Activated CD8-positive, alpha-beta memory T cell treated with anti-CD3 and anti-CD28 coated beads, Interleukin-2, amount 10 ng/mL, durations not matched to agents 7 days and 5 days (primary cell): ENCODE measurements around the gene SIRPA. TPM values are rescaled to one million over a fixed set of nuclear protein-coding genes. Genes with fewer than 3 reads are reported as not detected.

Experiments
- ATAC-seq: fragments of 150-1000 bp; cut with Tn5 transposase; one replicate; pipeline ENCODE4 v1.10.0; 2021; ENCODE audit warnings: moderate library complexity
- CTCF ChIA-PET: fragments of 350-600 bp; sonication (Branson Sonifier 250); formaldehyde crosslinking; loops from one replicate; lab custom pipeline; 2021; ENCODE audit warnings: antibody characterized with exemption; lab: Charles Lee
- DNase-seq: peaks from one replicate; pipeline ENCODE4 v3.0.0-alpha.2; 2020
- H3K27ac Mint-ChIP-seq: one replicate; pipeline ENCODE4 v1.8.0; 2021; ENCODE audit warnings: mild to moderate bottlenecking, mixed read lengths
- H3K27me3 Mint-ChIP-seq: one replicate; pipeline ENCODE4 v1.8.0; 2021; ENCODE audit warnings: mixed read lengths
- H3K36me3 Mint-ChIP-seq: one replicate; pipeline ENCODE4 v1.8.0; 2021; ENCODE audit warnings: mild to moderate bottlenecking, mixed read lengths
- H3K4me1 Mint-ChIP-seq: one replicate; pipeline ENCODE4 v1.8.0; 2021; ENCODE audit warnings: mixed read lengths
- H3K4me3 Mint-ChIP-seq: one replicate; pipeline ENCODE4 v1.8.0; 2021; ENCODE audit warnings: mild to moderate bottlenecking, moderate library complexity, mixed read lengths
- H3K9me3 Mint-ChIP-seq: one replicate; pipeline ENCODE4 v1.8.0; 2022; ENCODE audit warnings: low read depth, mixed read lengths
- total RNA-seq, 2 experiments: library from RNA; stranded (reverse); gene quantifications; one replicate each; pipeline ENCODE4 v1.2.3, GENCODE V29; 2021

Gene SIRPA
- total RNA-seq, 2 experiments from 2014 or later, result not detected

GRCh38 chr20:1971893-1972586 is 76.8 kb downstream of the SIRPA start:
- peaks cover 19% of the 10 kb centered on the region for H3K27me3 Mint-ChIP-seq
- no peaks in the 10 kb centered on the region for H3K9me3 Mint-ChIP-seq
- no peaks in the 10 kb centered on the region for H3K4me1 Mint-ChIP-seq
- H3K4me3 Mint-ChIP-seq, result no peak overlapping the region
- DNase-seq (no peak), ATAC-seq (no peak)
- no peak overlapping the region for H3K27ac Mint-ChIP-seq
- H3K36me3 Mint-ChIP-seq, result no peaks in the 10 kb centered on the region
- CTCF ChIA-PET, result interaction anchor here (1.3 to 1.6 kb wide), 3 partner anchors 34 to 200 kb away, joined by 3 to 6 read pairs (median 5); no protein-coding TSS in a partner anchor

- CTCF ChIA-PET, result interaction anchor here (1.3 kb wide), 1 partner anchor 197 kb away, joined by 3 read pairs; no protein-coding TSS in a partner anchor
- Mint-ChIP-seq H3K36me3 (no peaks in the 10 kb centered on the region), H3K27me3 (peaks cover 27% of the 10 kb centered on the region), H3K4me1 (no peaks in the 10 kb centered on the region), H3K27ac (no peak overlapping the region), H3K9me3 (no peaks in the 10 kb centered on the region), H3K4me3 (no peak overlapping the region)
- DNase-seq, result no peak
- ATAC-seq, result no peak
Measured at GRCh38 chr20:1973601-1974440, 78.6 kb downstream of the SIRPA start.

GRCh38 chr20:1975291-1975690 is 80.1 kb downstream of the SIRPA start:
- Mint-ChIP-seq H3K27me3 (peaks cover 28% of the 10 kb centered on the region), H3K4me3 (no peak overlapping the region), H3K9me3 (no peaks in the 10 kb centered on the region), H3K4me1 (no peaks in the 10 kb centered on the region), H3K27ac (no peak overlapping the region), H3K36me3 (no peaks in the 10 kb centered on the region)
- ATAC-seq (no peak), DNase-seq (no peak)
- CTCF ChIA-PET, result no interaction called here

DNA sequence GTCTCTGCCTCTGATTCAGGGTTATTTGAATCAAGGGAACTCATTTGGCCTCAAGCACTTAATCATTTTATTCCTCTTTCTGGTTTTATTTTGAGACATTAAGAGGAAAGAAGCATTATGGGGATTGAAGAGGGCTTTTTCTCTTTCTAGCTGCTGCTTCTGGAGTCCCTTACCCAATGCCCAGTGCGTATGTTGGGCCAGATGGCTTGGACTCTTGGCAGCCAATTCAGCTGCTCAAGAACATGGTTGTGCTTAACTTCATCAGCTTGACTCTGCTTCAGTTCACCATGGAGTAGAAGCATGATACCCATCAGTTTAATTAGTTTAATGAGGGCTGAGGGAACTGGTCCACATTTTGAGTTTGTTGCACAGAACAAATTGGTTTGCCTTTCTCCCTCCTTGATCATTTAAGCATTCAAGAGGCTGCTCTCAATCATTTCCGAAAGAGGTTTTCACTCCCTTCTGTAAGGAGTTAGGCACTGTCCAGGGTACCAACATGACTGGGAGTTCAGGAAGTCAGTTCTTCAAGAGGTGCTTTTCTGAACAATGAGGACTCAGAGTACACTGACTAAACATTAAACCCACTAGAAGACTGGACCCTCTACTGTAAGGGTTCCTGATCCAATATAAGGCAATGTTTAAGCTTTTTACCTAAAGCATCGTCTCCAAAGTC is 84.0 kb downstream of the SIRPA start:
- Mint-ChIP-seq H3K4me3 (no peak overlapping the region), H3K27ac (no peak overlapping the region), H3K9me3 (no peaks in the 10 kb centered on the region), H3K4me1 (no peaks in the 10 kb centered on the region), H3K36me3 (no peaks in the 10 kb centered on the region), H3K27me3 (peaks cover 17% of the 10 kb centered on the region)
- ATAC-seq (no peak), DNase-seq (no peak)
- CTCF ChIA-PET, result interaction anchor here (1.3 kb wide), 1 partner anchor 13 kb away, joined by 6 read pairs; no protein-coding TSS in a partner anchor

DNA sequence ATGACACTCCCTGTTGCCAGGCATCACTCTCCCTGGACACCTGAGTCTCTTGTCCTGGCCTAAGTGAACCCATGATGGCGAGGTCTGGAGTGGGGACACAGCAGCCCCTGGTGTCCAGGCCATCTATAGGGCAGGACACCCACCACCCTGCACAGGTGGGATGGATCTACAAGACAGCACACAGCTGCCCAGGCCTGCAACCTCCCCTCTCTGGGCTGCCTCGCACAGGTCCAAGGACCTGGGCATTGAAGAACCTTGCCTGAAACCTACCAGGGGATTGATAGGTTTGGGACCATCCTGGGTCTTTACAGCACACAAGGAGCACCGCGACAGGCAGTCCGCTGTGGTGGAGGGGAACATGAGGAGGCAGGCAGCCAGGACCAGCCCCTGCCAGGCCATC is 87.5 kb downstream of the SIRPA start:
- CTCF ChIA-PET, result no interaction called here
- DNase-seq (no peak), ATAC-seq (no peak)
- no peaks in the 10 kb centered on the region for H3K36me3 Mint-ChIP-seq
- no peaks in the 10 kb centered on the region for H3K4me1 Mint-ChIP-seq
- no peaks in the 10 kb centered on the region for H3K9me3 Mint-ChIP-seq
- H3K27ac Mint-ChIP-seq, result no peak overlapping the region
- no peak overlapping the region for H3K4me3 Mint-ChIP-seq
- peaks cover 23% of the 10 kb centered on the region for H3K27me3 Mint-ChIP-seq

DNA sequence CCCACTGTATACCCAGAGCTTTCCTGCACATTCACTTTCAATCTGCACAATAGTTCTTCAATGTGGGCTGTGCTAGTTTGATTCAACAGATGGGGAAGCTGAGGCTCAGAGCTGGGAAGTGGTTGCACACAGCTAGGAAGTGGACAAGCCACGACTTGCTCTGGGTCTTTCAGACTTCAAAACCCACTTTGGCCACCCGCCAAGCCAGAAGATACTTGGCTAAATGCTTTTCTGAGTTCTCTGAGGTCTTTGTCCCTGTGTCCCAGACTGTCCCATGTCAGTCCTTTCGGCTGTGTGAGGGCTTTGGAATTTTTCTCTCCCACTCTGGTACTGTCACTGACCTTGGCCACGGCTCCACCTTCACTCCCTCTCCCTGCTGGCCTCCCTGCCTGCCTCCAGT is 88.1 kb downstream of the SIRPA start:
- Mint-ChIP-seq H3K4me1 (no peaks in the 10 kb centered on the region), H3K27me3 (peaks cover 24% of the 10 kb centered on the region), H3K27ac (no peak overlapping the region), H3K9me3 (no peaks in the 10 kb centered on the region), H3K36me3 (no peaks in the 10 kb centered on the region), H3K4me3 (no peak overlapping the region)
- CTCF ChIA-PET, result no interaction called here
- no peak for ATAC-seq
- DNase-seq, result no peak

GRCh38 chr20:1987826-1988225 is 92.6 kb downstream of the SIRPA start:
- no peaks in the 10 kb centered on the region for H3K4me1 Mint-ChIP-seq
- no peak overlapping the region for H3K27ac Mint-ChIP-seq
- no peak overlapping the region for H3K4me3 Mint-ChIP-seq
- CTCF ChIA-PET, result interaction anchor here (1.5 kb wide), 1 partner anchor 186 kb away, joined by 3 read pairs; no protein-coding TSS in a partner anchor
- peaks cover 31% of the 10 kb centered on the region for H3K27me3 Mint-ChIP-seq
- DNase-seq, result no peak
- no peaks in the 10 kb centered on the region for H3K36me3 Mint-ChIP-seq
- ATAC-seq, result no peak
- no peaks in the 10 kb centered on the region for H3K9me3 Mint-ChIP-seq

Other genes with a start within 250 kb of the SIRPA start
- gene SIRPG, start 237.6 kb upstream of the SIRPA start, total RNA-seq, result 100 to 1,000 TPM in 1 of 2 experiments, 10 to 100 TPM in 1; 93.8 to 122 TPM
- not detected for gene PDYN, start 98.7 kb downstream of the SIRPA start, total RNA-seq
- gene STK35, start 206.4 kb downstream of the SIRPA start, total RNA-seq, result 10 to 100 TPM; 17.5 to 18.2 TPM